GM21528 (cell line): ENCODE measurements around the gene ABHD12.
"Not testable (repeated sequence)": the region's sequence is repeated elsewhere in the genome, so short reads cannot be mapped to it uniquely, and the experiment has no call there.

Experiments used
- ATAC-seq: cut with Tn5 transposase; IDR thresholded peaks from one replicate; pipeline ENCODE4 v1.9.1; 2021; ENCODE audit warnings: mild to moderate bottlenecking, moderate library complexity; ENCODE audit not compliant: unreplicated experiment, low FRiP score

Gene ABHD12

DNA sequence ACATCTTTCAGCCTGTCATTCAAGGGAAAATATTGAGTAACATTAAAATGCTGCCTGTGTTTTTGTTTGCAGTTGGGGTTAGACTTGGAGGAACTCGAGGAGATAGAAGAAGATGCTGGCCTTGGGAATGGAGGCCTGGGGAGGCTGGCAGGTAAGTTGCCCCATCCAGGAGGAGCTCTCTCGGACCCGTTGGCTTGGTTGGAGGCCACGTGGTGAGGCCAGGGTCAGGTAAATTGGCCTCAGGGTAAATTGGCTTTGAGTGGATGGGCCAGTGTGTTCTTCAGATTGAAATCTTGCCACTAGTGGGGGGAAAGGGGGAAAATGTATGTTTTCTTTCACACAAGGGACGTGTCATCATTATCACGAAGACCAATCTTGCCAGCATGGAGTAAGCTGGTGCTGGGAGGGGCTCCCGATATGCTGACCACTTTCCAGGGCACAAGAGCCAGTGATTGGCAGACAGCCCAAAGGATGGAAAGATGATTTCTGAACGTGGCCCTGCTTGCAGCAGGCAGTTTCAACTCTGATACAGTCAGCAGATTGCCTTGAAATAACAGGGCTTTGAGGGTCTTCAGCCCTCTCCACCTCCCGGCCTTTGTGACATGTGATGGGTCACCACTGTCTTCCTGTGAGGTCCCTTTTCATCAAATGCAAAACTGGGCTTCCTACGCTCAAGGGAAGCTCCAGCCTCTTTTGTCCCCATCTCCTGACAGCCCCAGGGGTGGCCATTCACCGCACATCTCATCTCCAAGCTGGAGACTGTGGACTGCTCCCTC, 121.4 kb downstream of the ABHD12 start:
- no peak for ATAC-seq

- not testable (repeated sequence) for ATAC-seq
Observed at GRCh38 chr20:25260770-25261437, 129.7 kb downstream of the ABHD12 start.

- ATAC-seq, result no peak
Observed at GRCh38 chr20:25259788-25260254, 130.8 kb downstream of the ABHD12 start.

DNA sequence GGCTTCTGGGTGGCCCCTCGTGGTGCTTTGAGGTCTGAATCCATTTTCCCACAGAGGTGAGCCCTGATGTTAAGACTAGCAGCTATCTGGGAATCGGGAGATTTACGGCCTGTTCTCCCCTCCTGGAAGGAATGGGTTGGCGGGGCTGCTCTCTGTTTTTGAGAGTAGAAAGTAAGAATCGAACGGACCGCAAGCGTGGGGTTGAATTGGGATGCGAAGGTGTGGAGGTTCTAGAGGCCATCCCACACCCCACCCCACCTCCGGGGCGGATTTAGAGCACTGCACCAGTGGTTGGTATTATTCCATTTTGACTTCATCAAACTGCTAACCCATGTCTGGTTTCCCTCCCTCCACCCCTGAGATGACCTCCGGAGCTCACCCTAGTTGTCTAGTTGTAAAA, 131.3 kb downstream of the ABHD12 start:
- ATAC-seq, result no peak

- ATAC-seq, result no peak
Observed at GRCh38 chr20:25258828-25259227, 131.8 kb downstream of the ABHD12 start.

DNA sequence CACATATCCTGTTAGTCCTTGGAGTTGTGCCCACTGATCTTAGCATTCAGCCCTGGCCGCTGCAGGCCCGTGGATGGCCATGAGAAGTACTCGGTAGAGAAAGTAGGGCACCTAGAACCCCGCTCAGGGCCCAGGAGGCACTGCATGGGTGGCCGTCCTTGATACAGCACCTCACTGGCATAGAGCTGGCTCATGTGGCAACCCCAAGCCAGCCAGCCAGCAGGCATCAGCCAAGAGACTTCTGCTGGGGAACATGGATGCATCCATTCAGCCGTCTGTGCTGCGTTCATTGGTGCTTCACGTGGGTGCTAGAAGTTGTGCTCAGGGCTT, 132.2 kb downstream of the ABHD12 start:
- ATAC-seq, result no peak

DNA sequence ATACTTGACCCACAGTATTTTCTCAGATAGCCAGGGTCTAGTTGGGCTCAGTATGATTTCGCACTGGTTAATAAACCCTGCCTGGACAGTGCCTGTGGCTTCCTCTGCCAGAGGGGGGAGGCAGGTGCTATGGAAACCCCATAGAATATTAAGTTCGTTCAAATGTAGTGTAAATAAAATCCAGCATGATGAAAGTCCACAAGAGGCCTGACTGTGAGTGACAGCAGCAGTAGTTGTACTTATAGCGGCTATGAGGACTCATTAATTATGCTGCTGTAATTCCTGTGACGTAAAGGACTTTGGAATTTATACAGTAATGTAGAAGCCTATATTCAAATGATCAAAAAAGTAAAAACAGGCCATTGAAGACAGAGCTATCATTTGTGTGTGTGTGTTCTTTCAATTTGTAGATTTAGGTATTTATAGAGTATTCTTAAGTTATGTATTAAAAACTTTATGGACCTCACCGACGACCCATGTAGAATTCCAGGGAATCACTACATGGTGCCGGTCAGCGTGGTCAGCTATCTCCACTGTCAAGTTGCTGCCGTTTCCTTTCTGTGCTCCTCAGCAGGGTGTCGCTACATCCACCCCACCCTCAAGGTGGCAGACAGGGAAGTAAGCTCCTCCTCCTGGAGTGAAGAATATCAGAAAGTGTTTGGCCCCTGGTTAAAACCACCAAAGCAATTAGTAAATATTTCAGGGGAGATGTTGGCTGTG, 132.7 kb downstream of the ABHD12 start:
- no peak for ATAC-seq

DNA sequence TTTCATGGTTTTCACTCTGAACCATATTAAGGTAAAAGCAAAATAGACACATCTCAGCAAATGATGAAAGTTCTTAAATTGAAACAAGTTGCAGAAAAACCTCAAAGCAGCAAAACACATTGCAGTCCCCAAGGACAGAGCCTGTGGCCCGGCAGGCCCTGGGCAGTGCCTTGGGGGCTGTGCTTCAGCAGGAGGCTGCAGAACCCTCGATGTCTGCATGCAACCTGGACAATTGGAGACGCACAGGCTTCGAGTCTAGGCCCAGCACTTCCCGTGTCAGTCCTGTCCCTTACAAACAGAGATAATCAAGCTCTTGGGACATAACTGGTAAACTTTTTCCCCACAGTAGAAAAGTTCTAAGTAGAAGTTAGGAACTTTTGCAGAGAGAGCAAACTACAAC, 133.5 kb downstream of the ABHD12 start:
- ATAC-seq, result no peak

- ATAC-seq, result no peak
Observed at GRCh38 chr20:25256226-25256859, 134.3 kb downstream of the ABHD12 start.

- no peak for ATAC-seq
Observed at GRCh38 chr20:25254986-25255680, 135.5 kb downstream of the ABHD12 start.

DNA sequence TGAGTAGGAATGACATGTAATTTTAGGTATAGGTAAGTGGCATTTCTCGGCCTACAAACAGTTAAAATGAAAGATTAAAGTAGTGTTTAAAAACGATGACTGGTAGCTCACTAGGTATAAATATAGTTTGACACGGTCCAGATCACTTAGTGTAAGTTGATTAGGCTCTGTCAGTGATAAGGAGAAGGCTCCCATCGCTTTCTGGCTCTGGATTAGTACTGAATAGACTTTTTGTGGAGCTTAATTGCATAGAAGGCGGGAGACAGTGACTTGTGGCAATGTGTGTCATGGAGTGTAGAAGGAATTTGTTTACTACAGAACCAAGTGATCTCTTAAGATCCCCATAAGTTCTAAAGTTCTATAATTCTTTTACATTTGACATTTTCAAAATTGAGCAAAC, 136.1 kb downstream of the ABHD12 start:
- no peak for ATAC-seq

DNA sequence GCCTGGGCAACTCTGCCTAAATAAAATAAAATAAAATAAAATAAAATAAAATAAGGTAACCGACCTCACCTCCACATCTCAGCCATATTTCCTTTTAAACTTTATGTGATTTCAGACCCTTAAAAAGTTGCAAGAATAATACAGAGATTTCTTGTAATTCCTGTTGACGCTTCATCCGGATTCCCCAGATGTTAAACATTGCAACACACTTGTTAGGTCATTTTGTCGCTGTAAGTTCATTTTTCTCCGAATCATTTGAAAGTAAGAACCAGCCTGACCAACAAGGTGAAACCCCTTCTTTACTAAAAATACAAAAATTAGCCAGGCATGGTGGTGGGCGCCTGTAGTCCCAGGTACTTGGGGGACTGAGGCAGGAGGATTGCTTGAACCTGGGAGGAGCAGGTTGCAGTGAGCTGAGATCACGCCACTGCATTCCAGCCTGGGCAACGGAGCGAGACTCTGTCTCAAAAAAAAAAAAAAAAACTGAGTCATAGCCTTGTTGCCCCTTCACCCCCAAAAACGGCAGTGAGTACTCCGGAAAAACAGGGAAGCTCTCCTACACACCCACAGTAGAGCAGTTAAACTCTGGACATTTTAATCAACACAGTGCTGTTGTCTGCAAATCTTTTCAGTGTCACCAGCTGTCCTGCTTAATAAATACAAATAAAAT, 136.9 kb downstream of the ABHD12 start:
- no peak for ATAC-seq

GRCh38 chr20:25252686-25253421, 137.8 kb downstream of the ABHD12 start:
- no peak for ATAC-seq

- ATAC-seq, result no peak
Observed at GRCh38 chr20:25252230-25252651, 138.4 kb downstream of the ABHD12 start.

DNA sequence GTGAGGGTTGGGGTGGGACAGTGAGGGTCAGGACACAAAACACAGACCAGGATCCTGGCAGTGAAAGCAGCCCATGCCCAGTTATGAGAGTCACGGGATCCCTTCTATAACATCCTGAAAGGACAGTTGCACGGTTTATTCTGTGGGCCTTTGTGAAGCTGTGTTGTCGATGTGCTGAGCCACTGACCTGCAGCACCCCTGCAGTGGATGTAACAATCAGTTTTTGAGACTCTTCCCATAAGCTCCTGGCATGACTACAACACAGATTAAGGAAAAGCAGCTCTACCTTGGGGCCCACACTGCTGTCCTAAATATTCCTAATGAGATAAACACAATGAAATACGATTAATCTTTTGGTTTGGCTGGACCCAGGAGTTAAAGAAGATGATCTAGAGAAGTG, 139.1 kb downstream of the ABHD12 start:
- ATAC-seq, result no peak

DNA sequence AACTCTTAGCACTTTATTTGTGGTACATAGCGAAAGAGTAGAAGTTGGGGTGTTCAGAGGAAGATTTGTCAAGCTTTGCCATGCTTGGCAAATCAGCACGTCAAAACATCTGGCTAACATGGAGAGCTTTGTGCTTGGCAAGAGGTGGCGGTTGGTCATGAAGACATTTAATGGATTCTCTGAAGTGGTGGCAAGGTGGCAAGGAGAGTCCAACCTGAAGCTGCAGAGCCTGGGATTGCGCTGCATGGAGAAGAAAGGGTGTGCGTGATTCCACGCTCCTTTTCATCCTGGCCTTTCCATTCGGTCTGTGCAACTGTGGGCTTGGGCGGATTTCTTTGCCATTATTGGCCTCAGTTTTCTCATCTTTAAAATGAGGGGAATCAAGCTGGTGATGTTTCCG, 139.6 kb downstream of the ABHD12 start:
- no peak for ATAC-seq

DNA sequence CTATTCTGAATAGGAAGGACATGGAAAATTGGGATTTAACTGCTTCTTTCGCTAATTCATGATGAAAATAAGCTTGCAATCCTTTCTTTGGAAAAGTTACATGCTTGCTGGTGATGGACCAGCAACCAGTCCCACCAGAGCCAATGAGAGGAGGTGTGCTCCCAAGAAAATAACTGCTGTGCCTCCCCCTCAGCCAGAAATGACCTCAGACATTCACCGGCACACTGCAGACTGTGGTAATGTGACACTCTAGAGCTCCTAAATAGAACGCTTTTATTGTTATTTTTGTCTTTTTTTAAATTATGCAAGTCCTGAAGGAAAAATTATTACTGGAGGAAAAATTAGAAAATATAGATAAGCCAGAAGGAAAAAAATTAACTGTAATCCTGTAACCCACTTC, 140.1 kb downstream of the ABHD12 start:
- no peak for ATAC-seq
